K562 (cell line): Measurements from ENCODE around the gene TRMT1. TPM values are rescaled to one million over a fixed set of nuclear protein-coding genes. Genes with fewer than 3 reads are reported as not detected.

Experiments
- ASH1L ChIP-seq: fragments of 450-650 bp; IDR thresholded peaks from 2 replicates; pipeline ENCODE4 v1.6.1; 2018; ENCODE audit warnings: borderline replicate concordance, mild to moderate bottlenecking, low read depth; ENCODE audit not compliant: partially characterized antibody
- BACH1 ChIP-seq: fragments of 200-800 bp; sonication (Bioruptor generic); IDR thresholded peaks from 2 replicates; pipeline ENCODE4 v1.6.1; 2016; ENCODE audit warnings: missing genetic modification characterization, missing compliant biosample characterization
- CBX2 ChIP-seq: fragments of 200-600 bp; sonication (generic); IDR thresholded peaks from one replicate; pipeline ENCODE4 v1.6.1; 2012; ENCODE audit warnings: mild to moderate bottlenecking, low read length, inconsistent platforms; ENCODE audit not compliant: insufficient read depth, poor library complexity, severe bottlenecking
- GTF3C2 ChIP-seq: IDR thresholded peaks from 3 replicates; pipeline ENCODE4 v1.6.1; 2011; ENCODE audit warnings: borderline replicate concordance, mild to moderate bottlenecking, moderate library complexity; ENCODE audit not compliant: insufficient read length; ENCODE audit errors: extremely low read depth
- HDAC8 ChIP-seq: fragments of 450-650 bp; IDR thresholded peaks from 2 replicates; pipeline ENCODE4 v1.6.1; 2016; ENCODE audit warnings: mild to moderate bottlenecking, missing genetic modification characterization, moderate library complexity, missing compliant biosample characterization
- HNRNPH1 ChIP-seq: fragments of 200-400 bp; formaldehyde crosslinking; optimal IDR thresholded peaks from 2 replicates; pipeline ENCODE3; 2017; ENCODE audit warnings: low read depth, mild to moderate bottlenecking, low read length, moderate library complexity
- JUND ChIP-seq, 2 experiments: IDR thresholded peaks; 2 replicates in 1 of 2; 3 replicates in 1 of 2; pipeline ENCODE4 v1.6.1; 2011; ENCODE audit warnings: borderline replicate concordance in 2 of 2, low read depth in 2 of 2, low read length in 2 of 2, improper control_type of control experiment in 1 of 2, missing biosample characterization in 1 of 2, missing genetic modification characterization in 1 of 2, missing genetic modification reagents in 1 of 2
- NBN ChIP-seq: fragments of 450-650 bp; IDR thresholded peaks from 2 replicates; pipeline ENCODE4 v1.6.1; 2016; ENCODE audit warnings: low read depth, mild to moderate bottlenecking
- NCOR1 ChIP-seq: fragments of 450-650 bp; IDR thresholded peaks from 2 replicates; pipeline ENCODE4 v1.6.1; 2016; ENCODE audit warnings: mild to moderate bottlenecking, moderate library complexity
- PHB2 ChIP-seq: fragments of 450-650 bp; IDR thresholded peaks from 2 replicates; pipeline ENCODE4 v1.6.1; 2017; ENCODE audit warnings: low read depth
- SMAD4 ChIP-seq: fragments of 250-450 bp; sonication (Bioruptor Pico); conservative IDR thresholded peaks from 2 replicates; pipeline ENCODE4 v1.8.0; 2021; ENCODE audit warnings: inconsistent platforms, mild to moderate bottlenecking, moderate library complexity
- XRCC3 ChIP-seq: fragments of 450-650 bp; IDR thresholded peaks from 2 replicates; pipeline ENCODE4 v1.6.1; 2017; ENCODE audit warnings: mild to moderate bottlenecking, moderate library complexity
- ZBED1 ChIP-seq: IDR thresholded peaks from 2 replicates; pipeline ENCODE4 v1.6.1; 2014
- ZBTB12 ChIP-seq: fragments of 250-450 bp; sonication (Bioruptor Pico); IDR thresholded peaks from 2 replicates; pipeline ENCODE4 v1.4.0; 2020
- ZMIZ1 ChIP-seq, 2 experiments: fragments of 150-350 bp in 1 of 2; IDR thresholded peaks; 2 replicates each; pipeline ENCODE4 v1.6.1; 2012 to 2016; ENCODE audit warnings: low read depth in 2 of 2, low read length in 2 of 2, mild to moderate bottlenecking in 1 of 2, moderate library complexity in 1 of 2
- ZNF217 ChIP-seq: sonication (generic); formaldehyde crosslinking; IDR thresholded peaks from 2 replicates; pipeline ENCODE4 v1.8.0; 2022; ENCODE audit warnings: mild to moderate bottlenecking, missing genetic modification reagents
- ZNF280B ChIP-seq: fragments of 250-450 bp; sonication (Bioruptor Pico); IDR thresholded peaks from 2 replicates; pipeline ENCODE4 v1.5.1; 2021; ENCODE audit warnings: mild to moderate bottlenecking
- ZNF696 ChIP-seq: fragments of 250-450 bp; sonication (Bioruptor Pico); conservative IDR thresholded peaks from 2 replicates; pipeline ENCODE4 v1.4.0; 2020; ENCODE audit warnings: mild to moderate bottlenecking, moderate library complexity
- polyA plus RNA-seq, 8 experiments: library from polyadenylated mRNA; depleted of rRNA in 4 of 8; stranded (reverse) in 5 of 8; unstranded in 3 of 8; fragments of >200 nt; fragmentation: Nextera tagmentation in 2 of 8; fragmentation: Illumina TruSeq in 1 of 8; extraction: Ambion mirVana in 2 of 8; extraction: Trizol in 1 of 8; gene quantifications; 2 replicates each; pipeline versions ENCODE4 v1.2.1 to v1.2.3, GENCODE V29; 2011 to 2014; ENCODE audit warnings: inconsistent platforms in 1 of 8, missing spikeins in 1 of 8
- total RNA-seq, 7 experiments: library from RNA; depleted of rRNA in 6 of 7; stranded (reverse); fragments of >200 nt in 6 of 7; fragmentation: Illumina TruSeq in 2 of 7; extraction: Trizol in 2 of 7; gene quantifications; 2 replicates each; pipeline versions ENCODE4 v1.2.1 to v1.2.3, GENCODE V29; 2011 to 2021; ENCODE audit warnings: low replicate concordance in 1 of 7

TRMT1 gene
- total and polyA plus RNA-seq, 9 of the 15 experiments (the other 6 are each of a cell fraction or from before 2014, with no cell fraction given), result 5.8 to 158 (median 54.3) TPM

- TF ChIP-seq ASH1L, result no peak
- TF ChIP-seq PHB2, result no peak
- 0 out of 2 replicates have a peak, but pooled peaks have one; percentile 49 for TF ChIP-seq SMAD4
- peak; percentile 91 for TF ChIP-seq GTF3C2
- no peak for TF ChIP-seq BACH1 (tag)
- no peak for TF ChIP-seq ZBED1
- peak; percentile 73; the same call in 1 of the 2 replicates for TF ChIP-seq NBN
- no peak for TF ChIP-seq HDAC8 (tag)
- TF ChIP-seq ZMIZ1 (IDR thresholded peaks at IDR 0.05; ENCODE audit: low read depth in 2 of 2, low read length in 2 of 2), result peak in 1 of 2 experiments; percentile 92; a peak in 2 of 4 replicates
- TF ChIP-seq ZBTB12, result no peak
- no peak for TF ChIP-seq ZNF696
- TF ChIP-seq ZNF217 (CRISPR knock-in tag), result no peak
- peak; percentile 72 for TF ChIP-seq JUND (IDR thresholded peaks at IDR 0.05; ENCODE audit: borderline replicate concordance, low read depth, low read length)
- no peak; the same call in 2 of the 3 replicates for TF ChIP-seq JUND (tag; IDR thresholded peaks at IDR 0.05; ENCODE audit: borderline replicate concordance, low read depth, low read length)
- TF ChIP-seq NCOR1, result no peak; the same call in 1 of the 2 replicates
- no peak for TF ChIP-seq HNRNPH1
- TF ChIP-seq XRCC3, result no peak
- no peak for TF ChIP-seq ZNF280B
- no peak for TF ChIP-seq CBX2
Measured at GRCh38 chr19:13117772-13118423, 1.4 kb upstream of the TRMT1 start, which contains the start of gene NACC1 (continued).
